Measurements from ENCODE around the gene KIF6.
"Not testable (repeated sequence)": the region's sequence is repeated elsewhere in the genome, so short reads cannot be mapped to it uniquely, and the experiment has no call there.

Gene KIF6

GRCh38 chr6:39546731-39547130, 178.5 kb downstream of the KIF6 start:
- DNase-seq = no peak

GRCh38 chr6:39543950-39544349, 181.3 kb downstream of the KIF6 start:
- no peak for DNase-seq

DNA sequence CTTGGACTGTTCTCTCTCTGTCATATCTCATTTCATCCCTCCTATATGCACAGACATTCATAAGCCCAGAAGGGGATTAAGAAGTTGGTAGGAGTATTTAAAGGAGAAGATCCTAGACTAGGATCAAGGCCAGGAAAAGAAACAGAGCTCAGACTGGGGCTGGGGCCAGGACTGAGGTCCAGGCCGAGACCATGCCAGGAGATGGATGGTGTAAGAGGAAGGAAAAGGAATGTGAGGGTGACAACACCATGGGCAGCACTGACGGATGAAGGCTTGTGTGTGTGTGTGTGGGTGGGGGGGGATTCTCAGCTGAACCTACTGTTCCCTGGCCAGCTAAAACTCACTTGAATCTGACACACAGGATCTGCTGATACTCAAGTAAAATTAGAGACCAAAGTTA, 182.1 kb downstream of the KIF6 start:
- DNase-seq = no peak

GRCh38 chr6:39540454-39540853, 184.8 kb downstream of the KIF6 start:
- DNase-seq = no peak

- DNase-seq = no peak
Observed at GRCh38 chr6:39530201-39530759, 194.9 kb downstream of the KIF6 start.

DNA sequence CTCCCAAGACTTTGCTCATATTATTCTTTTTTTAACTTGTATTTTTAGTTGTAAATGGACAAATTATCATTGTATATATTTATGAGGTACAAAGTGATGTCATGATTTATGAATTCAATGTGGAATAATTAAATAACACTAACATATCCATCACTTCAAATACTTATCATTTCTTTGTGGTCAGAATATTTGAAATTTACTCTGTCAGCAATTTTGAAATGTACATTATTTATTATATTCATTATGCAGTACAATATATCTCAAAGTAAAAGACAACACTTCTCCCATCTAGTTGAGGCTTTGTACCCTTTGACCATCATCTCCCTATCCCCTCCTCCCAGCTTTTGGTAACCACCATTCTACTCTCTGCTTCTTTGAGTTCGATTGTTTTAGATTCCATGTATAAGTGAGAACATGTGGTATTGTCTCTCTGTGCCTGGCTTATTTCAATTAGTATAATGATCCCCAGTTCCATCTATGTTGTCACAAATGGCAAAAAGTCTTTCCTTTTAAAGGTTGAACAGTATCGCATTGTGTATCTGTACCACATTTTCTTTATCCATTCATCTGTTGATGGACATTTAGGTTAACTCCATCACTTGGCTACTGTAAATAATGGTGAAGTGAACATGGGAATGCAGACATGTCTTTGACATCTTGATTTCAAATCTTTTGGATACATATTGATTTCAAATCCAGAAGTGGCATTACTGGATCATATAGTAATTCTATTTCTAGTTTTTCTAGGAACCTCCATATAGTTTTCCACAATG, 197.2 kb downstream of the KIF6 start:
- no peak for DNase-seq

- no peak for DNase-seq
Observed at GRCh38 chr6:39524007-39524406, 201.2 kb downstream of the KIF6 start.

DNA sequence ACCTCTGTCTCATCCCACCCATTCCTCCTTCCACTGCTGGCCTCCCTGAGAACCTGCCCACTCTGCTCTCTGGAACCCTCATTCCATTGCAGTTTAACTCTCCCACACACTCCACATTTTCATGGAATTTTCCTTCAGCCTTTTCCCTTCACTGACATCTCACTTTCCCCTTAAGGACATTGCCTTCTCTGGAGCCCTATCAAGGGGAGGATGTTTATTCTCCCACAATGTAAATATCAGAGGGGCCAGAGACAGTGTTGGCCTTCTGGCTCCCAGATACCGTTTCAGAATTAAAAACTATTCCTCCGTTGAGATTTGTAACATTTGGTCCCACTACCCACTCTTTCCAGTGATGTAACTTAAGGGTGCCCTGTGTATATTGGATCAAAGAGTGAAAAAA, 203.2 kb downstream of the KIF6 start:
- DNase-seq = no peak

GRCh38 chr6:39520916-39521315, 204.3 kb downstream of the KIF6 start:
- DNase-seq = no peak

- peak in 1 of 2 experiments; percentile 1 for DNase-seq
Observed at GRCh38 chr6:39520411-39520810, 204.8 kb downstream of the KIF6 start.

- no peak for DNase-seq
Observed at GRCh38 chr6:39518221-39518620, 207.0 kb downstream of the KIF6 start.

DNA sequence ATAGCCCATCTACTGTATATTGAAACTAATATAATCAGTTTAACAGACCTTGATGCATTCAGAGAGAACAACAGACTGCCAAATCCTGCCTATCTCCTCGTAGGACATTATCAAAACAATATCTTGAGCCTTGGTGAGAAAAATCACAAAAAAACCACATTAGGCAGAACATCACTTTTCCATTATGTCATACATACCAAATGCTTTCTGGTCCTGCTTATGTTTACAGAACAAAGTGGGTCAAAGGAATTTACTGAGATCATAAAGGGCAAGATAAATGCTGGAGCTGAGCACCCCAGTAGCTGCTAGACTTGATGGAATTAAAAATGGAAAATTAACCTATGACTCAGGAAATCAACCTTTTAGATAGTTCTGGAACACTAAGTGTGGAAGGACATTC, 207.5 kb downstream of the KIF6 start:
- no peak for DNase-seq

GRCh38 chr6:39516471-39516870, 208.7 kb downstream of the KIF6 start:
- no peak for DNase-seq

GRCh38 chr6:39515471-39515870, 209.7 kb downstream of the KIF6 start:
- no peak for DNase-seq

DNA sequence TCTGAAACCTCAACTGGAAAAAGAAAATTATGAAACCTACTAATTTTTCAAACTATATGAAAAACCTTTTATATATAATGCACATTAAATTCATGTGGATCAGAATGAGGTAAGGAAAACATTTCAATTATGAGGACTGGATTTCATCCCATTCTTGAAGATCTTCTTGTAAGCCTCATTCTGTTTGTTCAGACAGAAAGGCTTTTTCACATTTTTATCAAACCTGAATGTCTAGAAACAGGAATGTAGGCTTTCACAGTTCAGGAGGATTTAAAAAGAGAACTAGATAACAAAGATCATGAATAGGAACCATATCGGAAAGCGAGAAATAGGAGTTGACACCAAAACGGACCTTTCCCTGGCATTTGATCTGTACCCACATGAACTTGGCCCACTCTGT, 210.2 kb downstream of the KIF6 start:
- DNase-seq = no peak

- not testable (repeated sequence) for DNase-seq
Observed at GRCh38 chr6:39509831-39510230, 215.4 kb downstream of the KIF6 start.

DNA sequence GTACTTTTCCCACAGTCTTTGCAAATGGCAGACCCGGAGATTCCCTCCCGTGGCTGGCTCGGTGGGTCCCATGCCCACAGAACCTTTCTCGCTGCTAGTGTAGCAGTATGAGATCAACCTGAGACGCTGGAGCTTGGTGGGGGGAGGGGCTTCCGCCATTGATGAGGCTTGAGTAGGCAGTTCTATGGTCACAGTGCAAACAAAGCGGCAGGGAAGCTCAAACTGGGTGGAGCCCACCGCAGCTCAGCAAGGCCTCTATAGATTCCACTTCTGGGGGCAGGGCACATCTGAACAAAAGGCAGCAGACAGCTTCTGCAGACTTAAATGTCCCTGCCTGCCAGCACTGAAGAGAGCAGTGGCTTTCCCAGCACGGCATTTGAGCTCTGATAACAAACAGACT, 216.7 kb downstream of the KIF6 start:
- DNase-seq = no peak

GRCh38 chr6:39507331-39507998, 217.7 kb downstream of the KIF6 start:
- DNase-seq = no peak

GRCh38 chr6:39502362-39502955, 222.7 kb downstream of the KIF6 start:
- not testable (repeated sequence) for DNase-seq

DNA sequence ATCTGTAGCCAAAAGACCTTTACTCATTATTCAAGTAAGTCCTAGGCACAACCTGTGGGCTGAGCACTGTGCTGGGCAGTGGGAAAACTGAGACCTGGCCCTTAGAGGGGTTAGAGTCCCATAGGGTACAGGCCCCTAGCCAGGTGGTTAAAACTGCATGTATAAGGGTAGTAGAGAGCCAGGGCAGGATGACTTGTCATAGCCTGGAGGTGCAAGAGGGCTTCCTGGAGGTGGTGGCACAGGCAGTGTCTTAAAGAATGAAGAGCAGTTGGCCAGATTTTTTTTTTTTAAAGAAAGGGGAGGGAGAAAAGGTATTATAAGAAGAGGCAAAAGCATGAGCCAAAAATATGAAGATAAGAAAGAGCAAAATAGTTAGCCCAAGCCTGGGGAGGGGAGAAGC, 226.2 kb downstream of the KIF6 start:
- DNase-seq = no peak

DNA sequence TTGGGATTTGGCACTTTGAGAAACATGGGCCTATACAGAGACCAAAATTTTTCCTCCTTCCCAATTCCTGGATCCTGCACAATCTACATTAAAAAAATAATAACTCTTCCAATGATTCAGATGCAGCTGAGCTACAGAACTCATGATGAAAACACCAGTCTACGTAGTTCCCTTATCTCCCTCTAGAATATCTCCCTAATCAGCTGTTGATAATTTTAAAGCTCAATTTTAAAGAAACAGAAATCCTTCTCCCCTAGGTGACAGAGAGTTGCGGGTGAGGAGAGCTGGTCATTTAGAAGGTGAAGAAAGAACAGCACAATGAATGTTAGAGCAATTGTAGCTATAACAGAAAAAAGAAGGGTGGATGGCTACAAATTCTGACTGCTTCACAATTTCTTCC, 227.1 kb downstream of the KIF6 start:
- no peak for DNase-seq

- no peak for DNase-seq
Observed at GRCh38 chr6:39496915-39497314, 228.3 kb downstream of the KIF6 start.

DNA sequence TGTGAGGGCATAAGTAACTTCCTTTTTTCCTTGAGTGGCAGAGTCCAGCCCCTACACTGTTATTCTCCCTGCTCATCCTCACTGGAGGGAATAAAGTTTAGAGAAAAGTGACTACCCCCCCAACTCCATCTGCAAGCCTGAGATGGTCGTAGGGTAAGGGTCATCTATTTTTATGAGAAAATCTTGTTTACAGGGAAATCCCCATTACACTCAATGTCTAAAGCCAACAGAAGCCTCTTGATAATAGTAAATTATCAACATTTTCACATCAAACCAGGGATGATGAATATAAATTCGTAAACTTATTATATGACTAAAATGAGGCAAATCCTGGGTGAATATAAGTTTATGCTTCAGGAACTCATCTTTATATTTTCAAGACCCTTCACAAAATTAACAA, 228.8 kb downstream of the KIF6 start:
- DNase-seq = no peak

GRCh38 chr6:39495640-39496039, 229.6 kb downstream of the KIF6 start:
- DNase-seq = no peak
